HuH-7 (cell line): Measurements from ENCODE around the gene BTC.
"Not testable (repeated sequence)": the region's sequence is repeated elsewhere in the genome, so short reads cannot be mapped to it uniquely, and the experiment has no call there.

Source experiments
- DNase-seq: peaks from one replicate; pipeline ENCODE4 v3.0.0; 2011; ENCODE audit warnings: low spot score

BTC gene, protein sequence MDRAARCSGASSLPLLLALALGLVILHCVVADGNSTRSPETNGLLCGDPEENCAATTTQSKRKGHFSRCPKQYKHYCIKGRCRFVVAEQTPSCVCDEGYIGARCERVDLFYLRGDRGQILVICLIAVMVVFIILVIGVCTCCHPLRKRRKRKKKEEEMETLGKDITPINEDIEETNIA

DNA sequence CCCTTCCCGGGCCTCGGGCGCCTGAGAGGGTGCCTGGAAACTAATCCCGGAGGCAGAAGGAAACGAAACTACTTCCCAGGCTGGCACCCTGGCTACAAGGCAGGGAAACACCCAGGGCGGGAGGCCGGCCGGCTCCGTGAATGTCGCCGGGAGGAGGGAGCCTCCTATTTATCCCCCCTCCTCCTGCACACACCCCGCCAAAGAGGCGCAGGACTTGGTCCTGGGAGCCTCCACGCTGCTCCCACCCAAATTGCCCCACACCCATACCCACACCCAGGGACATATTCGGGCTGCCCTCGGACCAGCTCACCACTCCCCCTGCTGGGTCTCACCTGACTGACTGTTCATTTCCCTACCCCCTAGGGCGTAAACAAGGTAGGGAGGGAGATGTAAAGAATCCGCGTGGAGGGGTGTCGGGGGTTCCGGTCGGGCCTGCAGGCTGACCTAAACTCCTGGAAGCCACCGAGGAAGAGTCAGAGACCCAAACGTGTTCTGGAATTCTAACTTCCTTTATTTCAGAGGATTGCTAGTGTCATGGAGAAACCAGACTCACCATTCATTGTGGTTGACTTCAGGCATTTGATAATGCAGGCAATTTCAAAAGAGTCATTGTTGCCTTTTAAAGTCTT is at the start of gene BTC:
BTC (minus strand) TSS at position 142 of the 629 bp plus-strand sequence. CDS start 198 bp downstream, outside the sequence.
- peak; percentile 81 for DNase-seq

DNA sequence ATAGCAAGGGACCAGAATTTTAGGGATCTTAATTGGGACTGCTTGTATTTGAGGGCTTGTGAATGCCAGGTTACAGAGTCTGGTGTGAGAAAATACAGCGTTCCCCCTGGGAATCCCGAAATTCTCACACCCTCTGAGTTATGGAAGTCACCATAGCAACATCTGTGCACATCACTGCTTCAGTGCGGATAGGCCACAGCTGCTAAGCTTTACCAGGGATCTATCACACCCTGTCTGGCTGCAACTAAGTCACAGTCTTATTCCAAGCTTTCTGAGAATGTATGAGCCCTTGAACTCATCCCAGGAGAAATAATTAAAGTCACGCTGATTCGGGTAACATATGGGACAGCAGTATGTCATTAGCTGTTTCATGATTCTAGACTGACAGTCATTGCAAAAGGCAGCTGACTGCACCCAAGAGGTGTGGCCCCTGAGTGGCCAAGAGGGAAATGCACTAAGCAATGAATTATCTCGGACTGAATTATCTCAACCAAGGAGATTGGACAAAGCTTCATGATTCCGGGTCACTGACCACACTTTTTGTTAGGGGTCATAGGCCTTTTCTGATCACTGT is 46.7 kb upstream of the BTC start:
- no peak for DNase-seq

DNA sequence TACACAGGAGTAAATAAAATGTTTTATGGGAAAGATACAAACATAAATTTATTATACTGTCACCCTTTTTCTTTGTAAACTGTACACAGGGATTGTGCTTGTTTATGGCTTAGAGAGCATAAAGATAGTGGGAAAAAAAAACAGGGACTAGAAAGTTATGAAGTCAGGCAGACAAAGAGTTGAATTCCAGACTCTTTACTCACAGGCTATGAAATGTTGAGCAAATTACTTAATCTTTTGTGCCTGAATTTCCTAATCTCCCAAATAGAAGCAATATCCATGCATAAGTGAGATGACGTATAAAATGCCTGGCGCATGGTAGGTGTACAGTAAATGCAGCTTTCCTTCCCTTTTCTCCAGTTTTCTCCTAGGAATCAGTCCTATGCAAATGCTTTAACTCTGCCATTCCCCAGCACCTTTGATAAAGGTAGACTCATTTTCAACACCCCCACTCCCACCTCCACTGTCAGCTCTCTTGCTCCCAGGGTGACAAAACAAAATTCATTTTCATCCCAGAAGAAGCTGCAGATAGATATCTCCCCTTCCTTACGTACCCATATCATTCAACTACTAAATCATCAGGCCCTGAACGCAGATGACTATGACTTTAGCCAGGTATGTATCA is 44.5 kb upstream of the BTC start:
- DNase-seq = no peak

DNA sequence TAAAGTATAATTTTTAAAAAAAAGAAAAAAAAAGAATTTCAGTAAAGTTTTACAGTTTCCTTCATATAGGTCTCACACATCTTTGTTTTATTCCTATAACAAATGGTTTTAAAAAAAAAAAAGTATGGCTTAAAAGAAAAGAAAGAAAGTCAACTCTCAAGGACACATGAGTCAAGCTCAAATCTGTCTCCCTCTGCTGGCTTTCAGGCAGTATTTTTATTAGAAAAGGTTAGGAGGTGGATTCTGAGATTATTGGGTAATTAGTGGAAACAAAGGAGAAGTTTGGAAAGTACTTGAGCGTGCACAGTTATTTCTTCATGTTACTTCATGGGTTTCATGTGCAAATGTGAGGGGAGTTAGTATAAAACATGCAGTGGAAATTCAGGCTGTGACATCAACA is 36.6 kb upstream of the BTC start:
- DNase-seq = no peak

DNA sequence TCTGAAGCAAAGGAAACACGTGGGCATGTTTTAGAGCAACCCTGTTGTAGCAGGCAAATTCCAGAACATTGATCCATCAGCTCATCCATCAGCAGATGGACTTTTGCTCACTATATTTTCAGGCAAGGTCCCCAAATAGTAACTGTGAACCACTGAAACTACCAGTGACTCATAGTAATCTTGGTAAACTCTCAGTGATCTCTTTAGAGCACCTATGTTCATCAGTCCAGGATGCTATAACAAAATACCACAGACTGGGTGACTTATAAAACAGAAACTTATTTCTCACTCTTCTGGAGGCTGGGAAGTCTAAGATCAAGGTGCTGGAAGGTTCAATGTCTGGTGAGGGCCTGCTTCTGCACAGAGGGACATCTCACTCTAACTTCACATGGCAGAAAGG is 28.9 kb upstream of the BTC start:
- DNase-seq = no peak

DNA sequence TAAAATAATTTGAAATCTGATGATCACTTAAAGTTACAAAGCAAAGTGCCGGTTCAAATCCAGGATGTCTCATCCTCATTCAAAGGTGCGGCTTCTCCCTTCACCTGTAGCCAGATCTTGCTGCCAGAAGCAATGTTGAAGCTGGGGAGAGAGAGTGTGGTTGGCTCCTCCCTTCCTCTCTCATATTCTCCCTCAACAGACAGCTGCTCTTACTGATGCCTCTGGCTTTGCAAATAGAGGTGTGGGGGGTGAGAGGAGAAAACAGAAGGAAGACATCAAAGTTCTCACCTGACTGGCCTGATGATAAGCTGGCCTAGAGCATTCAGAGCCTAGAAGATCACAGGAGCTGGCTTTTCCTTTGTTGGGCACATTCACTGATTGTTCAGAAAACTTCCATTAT is 28.3 kb upstream of the BTC start:
- DNase-seq = no peak

DNA sequence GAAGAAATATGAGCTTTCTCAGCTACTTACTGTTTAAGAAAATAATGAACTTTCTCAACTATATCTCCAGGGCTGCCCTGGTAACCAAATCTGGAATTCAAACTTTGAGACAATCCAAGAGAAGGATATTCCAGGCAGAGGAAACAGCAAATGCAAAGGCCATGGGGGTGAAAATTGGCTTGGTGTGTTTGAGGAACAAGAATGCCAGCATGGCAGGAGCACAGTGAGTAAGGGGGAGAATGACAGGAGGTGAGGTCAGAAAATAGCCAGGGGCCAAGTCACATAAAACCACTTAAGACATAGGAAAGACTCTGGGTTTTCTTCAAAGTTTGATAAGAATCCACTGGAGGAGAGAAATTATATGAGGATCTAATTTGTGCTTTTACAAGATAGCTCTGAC is 27.2 kb upstream of the BTC start:
- no peak for DNase-seq

DNA sequence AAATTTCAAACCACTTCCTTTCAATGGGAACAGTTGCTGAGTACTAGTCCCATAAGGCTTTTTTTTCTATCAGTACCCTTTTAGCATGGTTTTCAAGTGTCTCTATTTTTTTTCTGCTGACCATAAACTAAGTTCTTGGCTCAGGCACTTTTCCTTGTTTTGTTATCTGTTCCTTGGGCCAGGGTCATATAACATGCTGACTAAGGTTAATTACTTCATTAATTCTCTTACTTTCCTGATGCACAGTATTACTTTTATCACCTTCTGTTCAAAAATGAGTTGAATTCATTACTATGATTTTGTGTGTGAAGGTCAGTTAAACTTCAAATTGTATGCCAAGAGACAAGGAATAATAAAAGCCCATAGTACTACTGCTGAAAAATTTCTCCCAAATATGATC is 19.7 kb upstream of the BTC start:
- no peak for DNase-seq

DNA sequence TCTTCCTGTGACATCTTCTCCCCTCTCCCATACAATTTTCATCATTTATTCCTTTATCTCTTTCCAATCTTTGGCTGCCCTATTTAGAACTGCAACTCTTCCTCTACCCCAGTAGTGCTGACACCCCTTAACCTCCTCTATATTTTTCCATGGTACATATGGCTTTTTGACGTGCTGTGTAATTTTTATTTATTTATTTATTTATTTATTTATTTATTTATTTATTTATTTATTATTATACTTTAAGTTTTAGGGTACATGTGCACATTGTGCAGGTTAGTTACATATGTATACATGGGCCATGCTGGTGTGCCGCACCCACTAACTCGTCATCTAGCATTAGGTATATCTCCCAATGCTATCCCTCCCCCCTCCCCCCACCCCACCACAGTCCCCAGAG is 17.7 kb upstream of the BTC start:
- not testable (repeated sequence) for DNase-seq

DNA sequence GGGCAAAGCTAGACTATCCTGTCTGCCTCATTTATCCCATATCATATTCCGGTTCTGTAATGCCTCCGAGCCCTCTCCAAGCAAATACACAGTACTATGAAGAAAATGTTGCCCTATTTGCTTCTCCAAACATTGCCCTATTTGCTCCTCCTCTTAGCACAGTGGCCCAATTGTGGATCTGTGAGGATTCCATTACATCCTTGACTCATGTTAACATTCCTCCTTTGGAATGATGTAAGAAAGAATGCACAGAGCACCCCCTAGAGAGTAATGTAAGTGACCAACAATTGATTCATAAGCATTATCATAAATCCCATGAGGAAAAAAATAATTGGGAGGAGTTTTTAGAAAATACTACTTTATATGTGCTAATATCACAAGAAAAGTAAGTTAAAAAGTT is 11.3 kb upstream of the BTC start:
- no peak for DNase-seq

DNA sequence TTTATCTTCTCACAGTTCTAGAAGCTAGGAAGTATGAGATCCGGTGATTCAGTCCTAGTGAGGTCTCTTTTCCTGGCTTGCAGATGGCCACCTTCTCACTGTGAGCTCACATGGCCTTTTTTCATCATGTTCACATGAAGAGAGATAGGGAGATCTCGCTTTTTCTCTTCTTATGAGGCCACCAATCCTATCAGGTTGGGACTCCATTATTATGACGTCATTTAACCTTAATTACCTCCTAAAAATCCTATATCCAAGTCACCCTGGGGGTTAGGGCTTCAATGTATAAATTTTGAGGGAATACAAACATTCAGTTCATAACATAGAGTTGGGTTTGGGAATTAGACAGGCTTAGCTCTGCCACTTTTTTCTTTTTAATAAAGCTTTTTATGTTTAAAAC is 6.0 kb upstream of the BTC start:
- no peak for DNase-seq

DNA sequence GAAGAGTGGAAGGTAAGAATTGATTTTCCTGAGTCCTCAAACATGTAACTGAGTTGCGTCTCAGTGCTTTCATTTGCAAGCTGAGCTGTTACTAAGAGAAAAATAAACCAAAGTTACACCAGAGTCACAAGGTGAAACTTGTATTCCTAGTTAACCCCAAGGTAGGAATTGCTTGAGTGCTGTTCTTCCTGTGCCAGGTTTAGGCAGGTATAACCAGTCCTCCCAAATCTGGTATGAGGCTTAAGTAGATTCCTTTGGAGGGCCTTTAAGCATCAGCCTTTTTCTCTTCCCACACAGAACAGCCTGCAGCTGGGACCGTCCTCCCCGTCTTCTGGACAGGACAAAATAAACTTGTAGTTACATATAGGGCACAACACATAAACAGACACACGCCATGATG is 2.3 kb upstream of the BTC start:
- DNase-seq = no peak

DNA sequence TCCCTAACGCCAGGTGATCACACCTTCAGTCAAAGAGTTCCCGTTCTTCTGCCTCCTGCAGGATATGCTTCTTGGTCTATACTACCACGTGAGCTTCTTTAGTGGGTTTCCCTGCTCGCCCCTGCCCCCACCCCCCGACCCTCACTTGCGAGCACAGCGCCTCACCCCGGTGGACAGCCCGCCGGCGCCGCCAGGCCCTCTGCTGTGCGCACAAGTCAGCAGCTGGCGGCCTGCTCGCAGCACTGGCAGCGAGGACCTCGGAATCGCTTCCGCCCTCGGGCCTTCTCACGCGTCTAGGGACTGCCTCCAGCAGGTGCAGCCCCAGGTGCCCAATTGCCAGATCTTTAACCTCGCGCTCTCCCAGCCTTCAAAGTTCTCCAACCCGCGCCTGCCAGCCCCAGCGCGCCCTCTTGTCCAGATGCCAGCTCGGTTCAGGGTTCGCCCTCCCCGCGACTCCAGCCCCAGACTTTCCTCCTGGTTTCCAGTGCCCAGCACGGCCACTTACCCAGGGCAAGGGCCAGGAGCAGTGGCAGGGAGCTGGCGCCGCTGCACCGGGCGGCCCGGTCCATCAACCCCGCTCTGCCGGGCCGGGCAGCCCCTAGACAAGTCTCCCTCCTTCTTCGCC is 454 bp downstream of the BTC start:
- DNase-seq = peak; percentile 67

DNA sequence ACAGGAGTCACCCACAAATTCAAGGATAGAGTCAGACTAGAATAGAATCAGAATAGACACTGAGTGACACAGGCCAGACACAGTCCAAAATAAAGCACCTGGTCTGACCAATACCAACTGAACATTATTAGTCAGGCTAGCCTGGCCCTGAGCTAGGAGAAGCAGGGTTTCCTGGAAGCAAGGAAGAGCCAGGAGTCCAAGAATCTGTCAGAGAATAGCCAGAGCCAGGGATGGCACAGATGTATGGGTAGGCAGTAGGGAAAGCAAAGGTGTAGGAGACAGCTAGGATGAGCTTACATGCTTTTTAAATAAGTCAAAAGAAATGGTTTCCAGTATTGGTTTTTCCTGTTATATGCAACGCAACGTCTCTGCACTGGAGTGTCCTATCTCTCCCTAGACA is 3.7 kb downstream of the BTC start:
- no peak for DNase-seq

DNA sequence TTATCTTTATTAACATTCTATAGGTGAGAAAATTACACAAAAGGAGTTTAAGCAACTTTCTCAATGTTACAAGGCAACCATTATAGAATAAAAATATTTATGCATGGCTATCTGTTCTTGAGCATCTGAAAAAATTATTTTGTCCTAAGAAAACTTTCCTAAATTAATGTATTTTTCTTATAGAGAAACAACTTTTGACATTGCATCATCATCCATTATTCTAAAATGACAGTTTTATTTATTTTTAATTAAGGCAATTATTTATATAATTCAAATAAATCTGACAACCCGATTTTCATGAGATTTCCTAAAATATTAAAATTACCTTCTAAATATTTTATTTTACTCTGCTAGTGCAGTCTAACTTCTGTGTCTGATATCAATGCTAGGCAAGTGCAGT is 4.8 kb downstream of the BTC start:
- DNase-seq = no peak

DNA sequence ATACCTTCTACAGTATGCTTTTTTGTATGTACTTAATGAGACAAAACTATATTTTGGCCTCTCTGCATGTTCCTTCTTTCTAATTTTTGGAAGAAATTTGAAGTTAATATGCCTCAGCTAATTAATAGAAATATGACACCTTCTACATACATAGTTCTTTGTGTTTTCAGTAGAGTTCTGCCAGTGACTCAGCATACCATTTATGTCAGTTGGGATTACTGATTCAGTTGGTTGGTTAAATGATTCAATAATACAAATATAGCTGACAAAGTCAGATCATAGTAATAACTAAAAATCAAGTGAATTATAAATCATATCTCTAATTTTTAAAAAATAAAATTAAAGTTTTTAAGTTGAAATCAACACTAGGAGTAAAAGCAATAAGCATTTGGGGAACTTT is 16.8 kb downstream of the BTC start:
- no peak for DNase-seq

DNA sequence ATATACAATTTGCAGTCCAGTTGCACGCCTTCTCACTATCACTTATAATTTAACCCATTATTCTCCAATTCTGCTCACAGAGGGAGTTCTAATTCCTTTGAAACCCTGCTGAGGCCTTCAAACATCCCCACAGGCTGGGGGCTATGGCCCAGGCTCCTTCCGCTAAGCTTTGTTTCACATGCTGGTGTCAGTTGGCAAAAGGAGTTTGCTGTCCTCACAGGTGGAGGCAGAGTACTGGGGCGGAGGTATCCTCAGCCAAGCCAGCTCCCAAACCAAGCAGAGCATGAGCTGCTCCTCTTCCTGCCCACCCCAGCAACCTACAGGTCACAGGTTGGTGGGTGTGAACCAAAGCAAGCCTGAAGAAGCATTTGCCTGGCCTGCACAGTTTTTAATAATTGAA is 21.5 kb downstream of the BTC start:
- no peak for DNase-seq

DNA sequence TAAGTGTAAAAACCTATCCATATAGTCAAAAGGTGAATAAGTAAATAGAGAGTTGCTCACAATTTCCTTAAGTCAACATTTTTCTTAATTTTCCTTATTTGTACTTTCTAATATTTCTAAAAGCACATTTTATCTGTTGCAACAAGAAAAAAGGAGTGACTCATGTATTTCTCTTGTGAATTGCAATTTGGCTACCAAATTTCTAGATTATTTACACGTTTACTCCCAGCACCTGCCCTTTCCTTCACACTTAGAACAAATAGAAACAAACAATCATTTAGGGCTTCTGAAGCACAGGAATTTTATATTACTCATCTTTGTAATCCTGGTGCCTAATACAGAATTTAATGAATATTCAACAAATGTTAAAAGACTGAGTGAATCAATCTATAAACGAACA is 22.2 kb downstream of the BTC start:
- DNase-seq = no peak

DNA sequence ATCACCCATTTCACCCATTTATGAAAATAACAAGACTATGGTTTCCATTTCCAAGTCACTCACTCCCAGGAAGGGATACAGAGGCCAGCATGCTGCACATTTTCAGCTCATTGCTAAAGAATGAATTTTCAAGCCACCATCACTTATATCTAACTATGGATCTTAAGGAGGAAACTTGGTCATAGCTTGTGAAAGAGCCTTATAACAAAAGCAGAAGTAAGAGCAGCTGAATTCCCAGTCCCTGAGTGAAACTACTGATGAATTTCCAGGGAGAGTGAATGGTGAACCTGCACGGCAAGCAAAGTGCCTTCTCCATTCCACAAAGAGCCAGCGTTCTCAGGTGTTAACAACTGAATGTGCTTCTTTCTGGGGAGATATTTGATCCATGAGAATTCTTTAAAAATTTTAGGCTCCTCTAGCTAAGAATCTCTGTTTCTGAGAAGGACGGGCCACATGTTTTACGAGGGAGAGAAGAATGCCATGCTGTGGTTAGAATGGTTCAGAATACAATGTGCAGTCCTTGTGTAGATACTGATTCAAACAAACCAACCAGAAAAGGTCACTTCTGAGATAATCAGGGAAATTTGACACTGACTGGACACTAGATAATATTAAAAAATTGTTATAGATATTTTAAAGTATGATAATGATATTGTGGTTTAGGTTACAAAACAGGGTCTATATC is 24.0 kb downstream of the BTC start:
- DNase-seq = no peak

DNA sequence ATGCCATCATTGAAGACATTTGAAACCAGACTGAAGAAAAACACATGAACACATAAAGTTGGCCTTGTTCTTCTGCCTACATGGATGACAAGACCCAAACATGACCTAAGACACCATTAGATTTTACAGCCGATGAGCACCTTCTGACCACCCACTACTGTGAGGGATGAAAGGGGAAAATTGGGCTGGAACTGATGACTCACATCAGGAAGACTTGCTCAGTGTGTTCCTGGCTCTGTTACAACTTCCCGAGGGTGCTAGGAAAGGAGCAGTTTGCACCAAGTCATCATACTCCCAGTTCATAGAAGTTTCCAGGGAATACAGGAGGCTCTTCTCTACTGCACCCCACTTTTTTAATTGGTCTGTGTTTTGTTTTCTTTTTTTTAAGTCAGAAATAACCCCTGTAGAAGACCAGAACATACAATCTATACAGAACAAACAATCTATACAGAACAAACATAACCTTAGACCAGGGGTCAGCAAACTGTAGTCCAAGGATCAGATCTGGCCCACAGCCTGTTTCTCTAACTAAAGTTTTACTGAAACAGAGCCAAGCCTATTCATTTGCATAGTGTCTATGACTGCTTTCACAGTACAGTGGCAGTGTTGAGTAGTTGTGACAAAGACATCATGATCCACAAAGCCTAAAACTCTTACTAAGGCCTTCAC is 25.3 kb downstream of the BTC start:
- peak; percentile 12 for DNase-seq

DNA sequence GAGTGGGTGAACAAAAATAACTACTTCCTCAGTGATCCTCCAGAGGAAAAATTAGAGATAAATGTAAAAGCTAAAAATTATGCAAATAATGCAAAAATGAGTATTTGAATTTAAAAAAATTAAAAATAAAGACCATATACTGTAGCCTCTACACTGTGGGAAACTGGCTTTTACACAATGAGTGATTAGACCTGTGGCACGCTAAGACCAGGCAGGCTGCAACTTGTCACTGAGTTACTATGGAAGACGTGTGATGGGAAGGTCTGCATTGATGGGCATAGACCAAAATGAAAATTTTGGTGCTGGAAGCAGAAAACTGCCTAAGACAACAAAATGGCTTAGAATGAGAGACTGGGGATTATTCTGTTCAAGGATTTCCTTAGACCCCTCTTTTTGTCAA is 30.2 kb downstream of the BTC start:
- DNase-seq = no peak

DNA sequence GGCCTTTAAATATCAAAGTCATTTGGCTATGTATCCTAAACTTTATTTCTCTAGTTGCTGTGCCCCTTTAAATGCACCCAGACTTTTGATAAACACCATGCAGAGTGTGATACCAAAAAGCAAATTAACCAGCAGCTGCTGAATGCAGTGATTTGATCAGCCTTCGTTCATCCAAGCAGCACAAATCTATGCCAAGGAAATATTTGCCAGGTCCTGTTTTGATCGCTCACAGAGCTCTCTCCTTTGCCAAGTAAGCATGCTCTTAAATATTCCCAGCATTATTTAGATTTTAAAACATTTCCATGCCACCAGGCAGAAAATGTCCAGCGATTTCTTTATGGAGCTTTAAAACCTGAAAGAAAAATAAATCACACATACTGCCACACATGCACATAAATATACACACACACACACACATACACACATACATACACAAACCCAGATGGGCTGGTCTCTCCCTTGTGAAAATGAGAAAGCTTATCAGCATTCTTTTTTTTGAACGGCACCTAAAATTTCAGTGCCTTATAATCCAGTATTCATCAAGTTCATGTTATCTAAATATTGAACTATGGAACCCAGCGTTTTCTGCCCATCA is 35.7 kb downstream of the BTC start:
- no peak for DNase-seq
